K562 (cell line): ENCODE data around the gene NOL4L. TPM values are rescaled to one million over a fixed set of nuclear protein-coding genes. Genes with fewer than 3 reads are reported as not detected.

Source experiments
- BRF2 ChIP-seq: IDR thresholded peaks from 3 replicates; pipeline ENCODE4 v1.6.1; 2011; ENCODE audit warnings: borderline replicate concordance, mild to moderate bottlenecking; ENCODE audit not compliant: insufficient read length, insufficient read depth
- CBFA2T2 ChIP-seq: fragments of 450-650 bp; conservative IDR thresholded peaks from 2 replicates; pipeline ENCODE4 v1.6.1; 2017; ENCODE audit warnings: mild to moderate bottlenecking
- DDX20 ChIP-seq: fragments of 450-650 bp; IDR thresholded peaks from 2 replicates; pipeline ENCODE4 v1.6.1; 2016; ENCODE audit warnings: missing genetic modification characterization, low read depth, mild to moderate bottlenecking, missing compliant biosample characterization, moderate library complexity
- FOXO4 ChIP-seq: fragments of 450-650 bp; formaldehyde crosslinking; IDR thresholded peaks from 2 replicates; pipeline ENCODE4 v1.4.0; 2020; ENCODE audit warnings: mild to moderate bottlenecking, moderate library complexity
- IRF1 ChIP-seq: sonication (generic); formaldehyde crosslinking; IDR thresholded peaks from 2 replicates; pipeline ENCODE4 v1.8.0; 2022; ENCODE audit warnings: missing genetic modification reagents, mild to moderate bottlenecking, borderline replicate concordance
- NBN ChIP-seq: fragments of 450-650 bp; IDR thresholded peaks from 2 replicates; pipeline ENCODE4 v1.6.1; 2016; ENCODE audit warnings: low read depth, mild to moderate bottlenecking
- NR2C2 ChIP-seq, 2 experiments: fragments of 200-800 bp in 1 of 2; sonication (Bioruptor generic) in 1 of 2; sonication (generic) in 1 of 2; formaldehyde crosslinking in 1 of 2; IDR thresholded peaks; 2 replicates each; pipeline versions ENCODE4 v1.6.1 to v1.8.0; 2016 to 2022; ENCODE audit warnings: mild to moderate bottlenecking in 1 of 2, missing compliant biosample characterization in 1 of 2, missing genetic modification characterization in 1 of 2, missing genetic modification reagents in 1 of 2
- POLR2G ChIP-seq: fragments of 200-400 bp; formaldehyde crosslinking; IDR thresholded peaks from 2 replicates; pipeline ENCODE4 v1.6.1; 2017; ENCODE audit warnings: low read depth, mild to moderate bottlenecking, antibody characterized with exemption, low read length, moderate library complexity
- RBM14 ChIP-seq: fragments of 200-400 bp; formaldehyde crosslinking; IDR thresholded peaks from 2 replicates; pipeline ENCODE4 v1.6.1; 2018; ENCODE audit warnings: low read depth, mild to moderate bottlenecking, low read length, moderate library complexity, borderline replicate concordance; ENCODE audit not compliant: insufficient read depth
- RBM22 ChIP-seq: fragments of 200-400 bp; formaldehyde crosslinking; IDR thresholded peaks from 2 replicates; pipeline ENCODE4 v1.6.1; 2018; ENCODE audit warnings: low read length, low read depth; ENCODE audit not compliant: poor library complexity, severe bottlenecking
- SMAD3 ChIP-seq: fragments of 450-650 bp; formaldehyde crosslinking; conservative IDR thresholded peaks from 2 replicates; pipeline ENCODE4 v1.4.0; 2020; ENCODE audit warnings: mild to moderate bottlenecking
- SP1 ChIP-seq: sonication (generic); formaldehyde crosslinking; IDR thresholded peaks from 2 replicates; pipeline ENCODE4 v1.8.1; 2022; ENCODE audit warnings: mild to moderate bottlenecking, missing genetic modification reagents
- TRIM24 ChIP-seq, 2 experiments: fragments of 450-650 bp; IDR thresholded peaks; 2 replicates each; pipeline ENCODE4 v1.6.1; 2016
- ZBTB2 ChIP-seq: fragments of 450-650 bp; IDR thresholded peaks from 2 replicates; pipeline ENCODE4 v1.6.1; 2016; ENCODE audit warnings: antibody characterized with exemption
- ZBTB26 ChIP-seq: fragments of 450-650 bp; formaldehyde crosslinking; IDR thresholded peaks from 2 replicates; pipeline ENCODE4 v1.4.0; 2022; ENCODE audit warnings: missing genetic modification characterization
- ZBTB34 ChIP-seq: fragments of 250-450 bp; sonication (Bioruptor Pico); IDR thresholded peaks from 2 replicates; pipeline ENCODE4 v1.8.0; 2021; ENCODE audit warnings: mild to moderate bottlenecking, moderate library complexity
- polyA plus RNA-seq, 8 experiments: library from polyadenylated mRNA; depleted of rRNA in 4 of 8; stranded (reverse) in 5 of 8; unstranded in 3 of 8; fragments of >200 nt; fragmentation: Nextera tagmentation in 2 of 8; fragmentation: Illumina TruSeq in 1 of 8; extraction: Ambion mirVana in 2 of 8; extraction: Trizol in 1 of 8; gene quantifications; 2 replicates each; pipeline versions ENCODE4 v1.2.1 to v1.2.3, GENCODE V29; 2011 to 2014; ENCODE audit warnings: inconsistent platforms in 1 of 8, missing spikeins in 1 of 8
- total RNA-seq, 7 experiments: library from RNA; depleted of rRNA in 6 of 7; stranded (reverse); fragments of >200 nt in 6 of 7; fragmentation: Illumina TruSeq in 2 of 7; extraction: Trizol in 2 of 7; gene quantifications; 2 replicates each; pipeline versions ENCODE4 v1.2.1 to v1.2.3, GENCODE V29; 2011 to 2021; ENCODE audit warnings: low replicate concordance in 1 of 7

NOL4L gene
- total and polyA plus RNA-seq, 9 of the 15 experiments (the other 6 are each of a cell fraction or from before 2014, with no cell fraction given): 5.1 to 36.2 (median 13.6) TPM

- TF ChIP-seq IRF1 (CRISPR knock-in tag) (no peak), POLR2G (0 out of 2 replicates have a peak, but pooled peaks have one; percentile 31), CBFA2T2 (no peak), ZBTB34 (CRISPR knock-in tag) (no peak), BRF2 (no peak), SP1 (CRISPR knock-in tag) (no peak), ZBTB2 (no peak), SMAD3 (no peak), NR2C2 (CRISPR knock-in tag; IDR thresholded peaks at IDR 0.05) (no peak), NR2C2 (tag; IDR thresholded peaks at IDR 0.05) (no peak), RBM14 (no peak), ZBTB26 (CRISPR knock-in tag) (no peak), TRIM24 (IDR thresholded peaks at IDR 0.05) (no peak), RBM22 (peak; percentile 45), DDX20 (no peak), NBN (no peak), FOXO4 (no peak)
- TF ChIP-seq, all 486 proteins: peak for 3
These were observed 150.7 kb downstream of the NOL4L start (continued) for GRCh38 chr20:32434434-32434833.
